Neutrophil (primary cell): ENCODE measurements around the gene N4BP2L1.

Source experiments
- H3K27ac ChIP-seq: fragments of 200-600 bp; sonication (generic); 2 replicates; pipeline ENCODE4 v1.5.1; 2016; ENCODE audit warnings: mild to moderate bottlenecking, moderate library complexity
- H3K27me3 ChIP-seq: fragments of 200-600 bp; sonication (generic); 2 replicates; pipeline ENCODE4 v1.6.0; 2016; ENCODE audit warnings: mild to moderate bottlenecking
- H3K36me3 ChIP-seq: fragments of 200-600 bp; sonication (generic); 2 replicates; pipeline ENCODE4 v1.5.1; 2017
- H3K4me1 ChIP-seq, 2 experiments: fragments of 200-600 bp in 1 of 2; sonication (generic) in 1 of 2; 1 replicate in 1 of 2; 2 replicates in 1 of 2; pipeline versions ENCODE4 v1.5.1 to v1.6.1; 2013 to 2016; ENCODE audit warnings: low read depth in 1 of 2, low read length in 1 of 2, mild to moderate bottlenecking in 1 of 2, moderate library complexity in 1 of 2; ENCODE audit not compliant: control insufficient read depth in 1 of 2, insufficient read depth in 1 of 2
- H3K4me3 ChIP-seq, 2 experiments: fragments of 200-600 bp in 1 of 2; sonication (generic) in 1 of 2; 1 replicate in 1 of 2; 2 replicates in 1 of 2; pipeline ENCODE4 v1.5.1; 2013 to 2016; ENCODE audit warnings: low read depth in 1 of 2, low read length in 1 of 2, mild to moderate bottlenecking in 1 of 2, moderate library complexity in 1 of 2
- H3K9me3 ChIP-seq: fragments of 200-600 bp; sonication (generic); 2 replicates; pipeline ENCODE4 v1.5.1; 2016
- CTCF ChIP-seq: fragments of 200-600 bp; sonication (generic); IDR thresholded peaks from 2 replicates; pipeline ENCODE4 v1.5.1; 2016; ENCODE audit warnings: antibody characterized with exemption

The N4BP2L1 gene

DNA sequence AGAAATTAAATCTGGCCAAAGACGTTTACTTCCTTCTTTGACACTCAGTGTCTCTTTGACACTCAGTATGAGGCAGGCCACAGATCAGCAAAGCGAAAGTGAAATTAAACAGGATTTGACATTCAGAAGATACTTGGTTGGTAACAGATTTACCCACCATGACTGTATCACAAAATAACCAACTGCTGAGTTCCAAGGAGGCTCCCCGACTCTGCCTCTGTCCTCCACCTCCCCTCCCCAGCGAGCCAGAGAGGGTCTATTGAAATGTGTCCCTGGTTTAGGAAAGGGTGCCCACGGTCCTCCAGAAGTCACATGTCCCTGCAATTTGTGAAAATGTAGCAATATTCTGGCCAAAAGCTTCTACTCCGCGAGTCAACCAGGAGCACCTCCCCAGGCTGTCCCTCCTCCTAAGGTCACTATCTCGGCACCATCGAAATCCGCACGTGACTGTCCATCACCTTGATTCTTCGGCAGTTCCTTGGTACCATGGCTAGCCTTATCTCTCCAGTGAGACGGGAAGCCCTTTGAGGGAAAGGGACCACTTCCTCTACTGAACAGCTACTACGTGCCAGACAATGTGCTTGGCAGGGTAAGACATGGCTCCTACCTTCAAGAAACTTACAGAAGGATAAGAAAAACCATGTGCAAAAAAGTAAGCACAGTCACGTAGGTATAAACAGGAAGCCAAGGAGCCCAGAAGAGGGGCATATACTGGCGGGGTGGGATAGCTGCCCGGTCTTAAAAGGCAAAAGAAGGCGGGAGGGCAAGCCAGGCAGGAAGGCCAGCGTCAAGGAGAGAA is 1.5 kb downstream of the N4BP2L1 start:
- H3K9me3 ChIP-seq, result no peaks in the 10 kb centered on the region
- H3K4me3 ChIP-seq, result peak overlapping the region; percentile 68
- no peaks in the 10 kb centered on the region for H3K27me3 ChIP-seq
- TF ChIP-seq CTCF, result no peak
- peaks cover 28 to 31% of the 10 kb centered on the region in 2 experiments for H3K4me1 ChIP-seq
- H3K27ac ChIP-seq, result peak overlapping the region; percentile 77
- H3K36me3 ChIP-seq, result peaks cover 9% of the 10 kb centered on the region

DNA sequence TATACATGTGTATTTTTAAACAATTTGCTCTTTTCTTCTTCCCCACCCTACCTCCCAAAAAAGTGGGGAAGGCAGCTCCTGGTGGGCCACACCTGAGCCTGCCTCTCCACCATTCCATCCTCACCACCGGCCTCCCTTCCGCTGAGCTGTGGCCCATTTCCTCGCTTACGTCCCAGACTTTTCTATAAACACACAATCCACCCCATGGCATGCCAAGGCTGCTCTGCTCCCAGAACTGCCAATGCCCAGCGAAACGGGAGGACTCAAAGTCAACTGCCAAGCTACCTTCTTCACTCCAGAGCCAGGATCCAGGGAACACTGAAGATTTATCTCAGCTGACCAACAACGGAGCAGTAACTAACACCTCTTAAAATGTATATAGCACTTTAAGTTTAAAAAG is 2.8 kb downstream of the N4BP2L1 start:
- Histone ChIP-seq H3K4me1 (peaks cover 28 to 31% of the 10 kb centered on the region in 2 experiments), H3K4me3 (no peak overlapping the region), H3K9me3 (peaks cover 2% of the 10 kb centered on the region), H3K27me3 (no peaks in the 10 kb centered on the region), H3K36me3 (peaks cover 8% of the 10 kb centered on the region), H3K27ac (no peak overlapping the region)
- TF ChIP-seq CTCF, result no peak

GRCh38 chr13:32423592-32423991 is 4.3 kb downstream of the N4BP2L1 start:
- no peak for TF ChIP-seq CTCF

DNA sequence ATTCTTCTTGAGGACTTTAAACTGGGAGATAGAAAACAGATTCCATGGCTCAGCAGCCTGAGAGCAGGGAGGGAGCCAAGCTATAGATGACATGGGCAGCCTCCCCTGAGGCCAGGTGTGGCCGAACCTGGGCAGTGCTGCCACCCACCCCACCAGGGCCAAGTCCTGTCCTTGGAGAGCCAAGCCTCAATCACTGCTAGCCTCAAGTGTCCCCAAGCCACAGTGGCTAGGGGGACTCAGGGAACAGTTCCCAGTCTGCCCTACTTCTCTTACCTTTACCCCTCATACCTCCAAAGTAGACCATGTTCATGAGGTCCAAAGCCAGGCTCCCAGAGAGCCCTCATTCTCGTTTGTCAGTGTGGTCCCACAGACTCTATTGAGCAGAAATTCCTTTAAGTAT is 8.1 kb downstream of the N4BP2L1 start:
- peaks cover 11% of the 10 kb centered on the region for H3K9me3 ChIP-seq
- H3K27me3 ChIP-seq, result no peaks in the 10 kb centered on the region
- H3K27ac ChIP-seq, result no peak overlapping the region
- TF ChIP-seq CTCF, result no peak
- no peak overlapping the region for H3K4me3 ChIP-seq
- H3K4me1 ChIP-seq, result peaks cover 13 to 15% of the 10 kb centered on the region in 2 experiments
- H3K36me3 ChIP-seq, result no peaks in the 10 kb centered on the region

More at GRCh38 chr13:32423592-32423991, 4.3 kb downstream of the N4BP2L1 start:
- peaks cover 28% of the 10 kb centered on the region in 2 experiments for H3K4me1 ChIP-seq
- no peaks in the 10 kb centered on the region for H3K27me3 ChIP-seq
- H3K27ac ChIP-seq, result no peak overlapping the region
- H3K9me3 ChIP-seq, result peaks cover 11% of the 10 kb centered on the region
- no peaks in the 10 kb centered on the region for H3K36me3 ChIP-seq
- H3K4me3 ChIP-seq, result no peak overlapping the region

DNA sequence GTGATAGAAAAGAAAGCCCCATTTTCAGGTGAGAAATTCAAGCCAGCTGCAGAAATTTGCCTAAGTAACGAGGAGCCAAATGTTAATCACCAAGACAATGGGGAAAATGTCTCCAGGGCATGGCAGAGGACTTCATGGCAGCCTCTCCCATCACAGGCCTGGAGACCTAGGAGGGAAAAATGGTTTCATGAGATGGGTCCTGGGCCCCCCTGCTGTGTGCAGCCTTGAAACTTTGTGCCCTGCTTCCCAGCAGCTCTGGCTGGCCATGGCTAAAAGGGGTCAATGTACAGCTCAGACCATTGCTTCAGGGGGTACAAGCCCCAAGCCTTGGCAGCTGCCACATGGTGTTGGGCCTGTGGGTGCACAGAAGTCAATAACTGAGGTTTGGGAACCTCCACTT is 9.9 kb downstream of the N4BP2L1 start:
- TF ChIP-seq CTCF, result no peak
- peaks cover 5% of the 10 kb centered on the region in 2 experiments for H3K4me1 ChIP-seq

More for the DNA sequence above, 9.9 kb downstream of the N4BP2L1 start:
- H3K27ac ChIP-seq, result no peak overlapping the region
- H3K4me3 ChIP-seq, result no peak overlapping the region
- no peaks in the 10 kb centered on the region for H3K27me3 ChIP-seq
- H3K9me3 ChIP-seq, result peaks cover 11% of the 10 kb centered on the region
- H3K36me3 ChIP-seq, result no peaks in the 10 kb centered on the region
